Upper lobe of right lung (tissue), 1 donor: Measurements from ENCODE around the gene PLEKHH2. TPM values are rescaled to one million over a fixed set of nuclear protein-coding genes. Genes with fewer than 3 reads are reported as not detected.
"Not testable (repeated sequence)": the region's sequence is repeated elsewhere in the genome, so short reads cannot be mapped to it uniquely, and the experiment has no call there.

Experiments used
- ATAC-seq: fragments of 200-7000 bp; cut with Tn5 transposase; one replicate; pipeline ENCODE4 v1.9.1; 2020; ENCODE audit warnings: mild to moderate bottlenecking, moderate library complexity
- DNase-seq: peaks from one replicate; pipeline ENCODE4 v3.0.0-alpha.2; 2020
- H3K27ac ChIP-seq: fragments of 200-600 bp; one replicate; pipeline ENCODE4 v1.8.0; 2022
- H3K27me3 ChIP-seq: fragments of 200-600 bp; one replicate; pipeline ENCODE4 v1.8.0; 2022; ENCODE audit warnings: mild to moderate bottlenecking
- H3K36me3 ChIP-seq: fragments of 200-600 bp; one replicate; pipeline ENCODE4 v1.8.0; 2022
- H3K4me1 ChIP-seq: fragments of 200-600 bp; one replicate; pipeline ENCODE4 v1.8.0; 2022
- H3K4me3 ChIP-seq: fragments of 200-600 bp; one replicate; pipeline ENCODE4 v1.8.0; 2022; ENCODE audit warnings: mild to moderate bottlenecking
- H3K9me3 ChIP-seq: fragments of 200-600 bp; one replicate; pipeline ENCODE4 v1.8.0; 2022
- CTCF ChIP-seq: fragments of 200-600 bp; IDR thresholded peaks from one replicate; pipeline ENCODE4 v1.8.0; 2022; ENCODE audit warnings: antibody characterized with exemption
- intact Hi-C: fragments of 100-400 bp; cut with DNase I; formaldehyde crosslinking; loops from one replicate; pipeline ENCODE4 v1.11.0; 2022
- total RNA-seq: library from RNA; stranded (reverse); fragmentation: NEBNext Ultra II Directional; extraction: Animal tissue kit (Norgen Biotek cat#: 25700); gene quantifications from one replicate; pipeline ENCODE4 v1.2.1, GENCODE V29; 2021
- donor health status: DM: no; HTN: yes; CAD: no; lungs with severe emphysema.

PLEKHH2 gene
- total RNA-seq, 1 donor from 2014 or later, result 53.8 TPM

- Histone ChIP-seq H3K4me3 (no peak overlapping the region), H3K27ac (no peak overlapping the region), H3K27me3 (no peaks in the 10 kb centered on the region), H3K9me3 (no peaks in the 10 kb centered on the region), H3K36me3 (no peaks in the 10 kb centered on the region), H3K4me1 (no peaks in the 10 kb centered on the region)
- intact Hi-C loops, result no loop called here
- ATAC-seq (no peak), DNase-seq (no peak)
- TF ChIP-seq CTCF, result no peak
Measured at GRCh38 chr2:43685357-43685756, 48.3 kb downstream of the PLEKHH2 start.

GRCh38 chr2:43689999-43690398 is 52.9 kb downstream of the PLEKHH2 start:
- Histone ChIP-seq H3K27me3 (no peaks in the 10 kb centered on the region), H3K27ac (no peak overlapping the region), H3K36me3 (no peaks in the 10 kb centered on the region), H3K4me3 (no peak overlapping the region), H3K9me3 (no peaks in the 10 kb centered on the region), H3K4me1 (no peaks in the 10 kb centered on the region)
- no peak for TF ChIP-seq CTCF
- ATAC-seq (no peak), DNase-seq (no peak)
- intact Hi-C loops, result no loop called here

- no peak overlapping the region for H3K4me3 ChIP-seq
- H3K4me1 ChIP-seq, result no peaks in the 10 kb centered on the region
- no peak overlapping the region for H3K27ac ChIP-seq
- DNase-seq (no peak), ATAC-seq (no peak)
- H3K36me3 ChIP-seq, result peaks cover 5% of the 10 kb centered on the region
- intact Hi-C loops, result no loop called here
- H3K27me3 ChIP-seq, result no peaks in the 10 kb centered on the region
- no peak for TF ChIP-seq CTCF
- H3K9me3 ChIP-seq, result no peaks in the 10 kb centered on the region
Measured at GRCh38 chr2:43692428-43692994, 55.5 kb downstream of the PLEKHH2 start.

- H3K4me3 ChIP-seq, DNase-seq, intact Hi-C loops, H3K4me1 ChIP-seq, H3K27me3 ChIP-seq, H3K36me3 ChIP-seq, H3K27ac ChIP-seq, ATAC-seq, H3K9me3 ChIP-seq: not testable (repeated sequence)
Measured at GRCh38 chr2:43698140-43698539, 61.1 kb downstream of the PLEKHH2 start.

GRCh38 chr2:43699761-43700160 is 62.7 kb downstream of the PLEKHH2 start:
- no peak for DNase-seq
- Histone ChIP-seq H3K27me3 (no peaks in the 10 kb centered on the region), H3K4me1 (no peaks in the 10 kb centered on the region), H3K27ac (no peak overlapping the region), H3K36me3 (peaks cover 5% of the 10 kb centered on the region), H3K4me3 (no peak overlapping the region), H3K9me3 (no peaks in the 10 kb centered on the region)
- no peak for TF ChIP-seq CTCF
- intact Hi-C loops, result no loop called here
- ATAC-seq, result no peak

- Histone ChIP-seq H3K27me3 (no peaks in the 10 kb centered on the region), H3K4me1 (no peaks in the 10 kb centered on the region), H3K36me3 (no peaks in the 10 kb centered on the region), H3K4me3 (no peak overlapping the region), H3K9me3 (no peaks in the 10 kb centered on the region), H3K27ac (no peak overlapping the region)
- TF ChIP-seq CTCF, result no peak
- ATAC-seq (no peak), DNase-seq (no peak)
- intact Hi-C loops, result no loop called here
Measured at GRCh38 chr2:43701111-43701510, 64.1 kb downstream of the PLEKHH2 start.
